Lung (tissue), 12 donors: ENCODE measurements around the gene RBP4. TPM values are rescaled to one million over a fixed set of nuclear protein-coding genes. Genes with fewer than 3 reads are reported as not detected.

Experiments
- ATAC-seq: fragments of 200-7000 bp; cut with Tn5 transposase; one replicate; pipeline ENCODE4 v1.9.1; 2020; ENCODE audit warnings: moderate number of reproducible peaks; ENCODE audit not compliant: insufficient read depth, low FRiP score
- DNase-seq, 3 donors: peaks; one replicate each; pipeline ENCODE4 v3.0.0-alpha.2; 2013 to 2017
- H3K27ac ChIP-seq, 2 donors: one replicate each; pipeline ENCODE4 v1.5.1; 2013; ENCODE audit warnings: mild to moderate bottlenecking in 2 of 2, moderate library complexity in 2 of 2, control low read depth in 1 of 2, inconsistent platforms in 1 of 2, low read depth in 1 of 2, low read length in 1 of 2
- H3K27me3 ChIP-seq, 3 donors: one replicate each; pipeline ENCODE4 v1.5.1; 2013; ENCODE audit warnings: low read length in 2 of 3; ENCODE audit not compliant: control insufficient read depth in 3 of 3, insufficient read depth in 3 of 3
- H3K36me3 ChIP-seq, 4 donors: one replicate each; pipeline ENCODE4 v1.5.1; 2013; ENCODE audit warnings: low read length in 4 of 4, mild to moderate bottlenecking in 1 of 4, moderate library complexity in 1 of 4; ENCODE audit not compliant: control insufficient read depth in 4 of 4, insufficient read depth in 4 of 4
- H3K4me1 ChIP-seq, 5 donors: one replicate each; pipeline ENCODE4 v1.5.1; 2013; ENCODE audit warnings: low read length in 5 of 5, mild to moderate bottlenecking in 2 of 5, moderate library complexity in 1 of 5; ENCODE audit not compliant: control insufficient read depth in 5 of 5, insufficient read depth in 5 of 5
- H3K4me3 ChIP-seq: one replicate; pipeline ENCODE4 v1.5.1; 2013; ENCODE audit warnings: mild to moderate bottlenecking, control low read depth, moderate library complexity
- H3K9ac ChIP-seq, 2 donors: one replicate each; pipeline ENCODE4 v1.5.1; 2013; ENCODE audit warnings: low read length in 2 of 2, control low read depth in 1 of 2; ENCODE audit not compliant: insufficient read depth in 1 of 2
- H3K9me3 ChIP-seq, 4 donors: one replicate each; pipeline ENCODE4 v1.5.1; 2013; ENCODE audit warnings: low read length in 3 of 4, mild to moderate bottlenecking in 1 of 4, moderate library complexity in 1 of 4; ENCODE audit not compliant: control insufficient read depth in 4 of 4, insufficient read depth in 3 of 4
- WGBS, 2 donors: extraction: QIAGEN DNeasy Blood & Tissue Kit; methylation state at CpG; one replicate each; pipeline ENCODE4 v1.1.7; 2013; 5-methylcytosine and 5-hydroxymethylcytosine counted together
- polyA plus RNA-seq, 2 donors: library from polyadenylated mRNA; stranded (reverse); fragments of 200-250 nt; gene quantifications; one replicate each; pipeline ENCODE4 v1.2.1, GENCODE V29; 2013
- total RNA-seq, 2 donors: library from RNA; depleted of rRNA in 1 of 2; stranded (reverse); fragments of >200 nt in 1 of 2; gene quantifications; one replicate each; pipeline ENCODE4 v1.2.1, GENCODE V29; 2014 to 2021
- TF ChIP-seq, protein P1 (sequence below): IDR thresholded peaks from 2 replicates; pipeline ENCODE4 v1.5.1; 2012; ENCODE audit warnings: mild to moderate bottlenecking; ENCODE audit errors: control extremely low read depth, extremely low read depth
- donor health status: control.
- donor health status: control.
- donor health status: Bipolar disorder and iron deficiency.
- donor health status: healthy.
- donor health status: DM: yes; HTN: yes; CAD: no.

Gene RBP4
- total and polyA plus RNA-seq, 4 donors, result 7.3 to 35.4 (median 14.7) TPM; not detected in 1

GRCh38 chr10:93615576-93616235 lies 14.7 kb upstream of the RBP4 start:
- H3K9ac ChIP-seq, result no peak overlapping the region
- TF ChIP-seq, protein P1, sequence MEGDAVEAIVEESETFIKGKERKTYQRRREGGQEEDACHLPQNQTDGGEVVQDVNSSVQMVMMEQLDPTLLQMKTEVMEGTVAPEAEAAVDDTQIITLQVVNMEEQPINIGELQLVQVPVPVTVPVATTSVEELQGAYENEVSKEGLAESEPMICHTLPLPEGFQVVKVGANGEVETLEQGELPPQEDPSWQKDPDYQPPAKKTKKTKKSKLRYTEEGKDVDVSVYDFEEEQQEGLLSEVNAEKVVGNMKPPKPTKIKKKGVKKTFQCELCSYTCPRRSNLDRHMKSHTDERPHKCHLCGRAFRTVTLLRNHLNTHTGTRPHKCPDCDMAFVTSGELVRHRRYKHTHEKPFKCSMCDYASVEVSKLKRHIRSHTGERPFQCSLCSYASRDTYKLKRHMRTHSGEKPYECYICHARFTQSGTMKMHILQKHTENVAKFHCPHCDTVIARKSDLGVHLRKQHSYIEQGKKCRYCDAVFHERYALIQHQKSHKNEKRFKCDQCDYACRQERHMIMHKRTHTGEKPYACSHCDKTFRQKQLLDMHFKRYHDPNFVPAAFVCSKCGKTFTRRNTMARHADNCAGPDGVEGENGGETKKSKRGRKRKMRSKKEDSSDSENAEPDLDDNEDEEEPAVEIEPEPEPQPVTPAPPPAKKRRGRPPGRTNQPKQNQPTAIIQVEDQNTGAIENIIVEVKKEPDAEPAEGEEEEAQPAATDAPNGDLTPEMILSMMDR, result no peak
- peaks cover 0 to 10% (median 2%) of the 10 kb centered on the region in 3 donors for H3K27me3 ChIP-seq
- H3K4me3 ChIP-seq, result no peak overlapping the region
- WGBS, 2 donors, result 22 to 59% methylated on average over 9 of the region's 9 CpGs
- no peaks in the 10 kb centered on the region for H3K4me1 ChIP-seq
- H3K36me3 ChIP-seq, result no peaks in the 10 kb centered on the region
- DNase-seq (no peak), ATAC-seq (no peak)
- H3K27ac ChIP-seq, result no peak overlapping the region
- H3K9me3 ChIP-seq, result no peaks in the 10 kb centered on the region

DNA sequence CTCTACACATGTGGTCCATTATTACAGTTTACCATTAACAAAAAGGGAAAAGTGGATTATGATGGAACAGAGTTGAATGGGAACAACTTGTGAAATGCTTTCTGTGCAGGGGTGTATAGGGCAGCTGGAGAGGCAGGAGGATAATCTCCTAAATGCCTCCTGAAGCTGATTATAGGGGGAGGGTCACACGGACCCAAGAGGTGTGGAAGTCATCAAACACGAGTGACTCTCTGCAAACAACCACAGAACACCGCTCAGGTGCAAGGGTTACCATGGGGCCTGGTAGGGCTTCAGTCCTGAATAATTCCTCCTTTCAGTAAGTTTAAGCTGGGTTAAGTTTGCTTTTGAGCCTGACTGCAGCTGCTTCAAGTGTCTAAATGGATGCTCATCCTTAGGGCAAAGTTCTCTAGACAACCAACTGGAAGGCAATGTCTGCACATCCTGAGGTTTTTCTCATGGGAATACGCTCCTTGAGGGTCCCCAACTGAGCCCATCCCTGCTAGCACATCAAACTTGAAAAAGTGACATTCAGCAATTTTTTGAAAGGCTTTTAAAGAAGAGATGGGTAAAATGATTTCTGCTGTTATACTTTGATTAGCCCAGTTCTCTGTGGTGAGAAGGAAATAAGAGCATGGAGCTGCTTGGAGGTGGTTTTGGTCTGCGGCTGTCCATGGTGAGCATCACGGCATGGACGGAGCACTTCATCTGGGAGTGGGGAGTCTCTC lies 13.2 kb upstream of the RBP4 start:
- Histone ChIP-seq H3K27ac (no peak overlapping the region), H3K4me1 (no peaks in the 10 kb centered on the region), H3K9me3 (no peaks in the 10 kb centered on the region), H3K4me3 (no peak overlapping the region), H3K9ac (no peak overlapping the region), H3K36me3 (no peaks in the 10 kb centered on the region), H3K27me3 (peaks cover 0 to 7% (median 2%) of the 10 kb centered on the region in 3 donors)
- 87 to 94% methylated on average over 7 of the region's 7 CpGs for WGBS, 2 donors
- ATAC-seq (no peak), DNase-seq (no peak)
- TF ChIP-seq, protein P1, result no peak

GRCh38 chr10:93613126-93613525 lies 12.1 kb upstream of the RBP4 start:
- Histone ChIP-seq H3K27ac (no peak overlapping the region), H3K9ac (no peak overlapping the region), H3K27me3 (peaks cover 0 to 7% (median 2%) of the 10 kb centered on the region in 3 donors), H3K4me1 (no peaks in the 10 kb centered on the region), H3K4me3 (no peak overlapping the region), H3K36me3 (no peaks in the 10 kb centered on the region), H3K9me3 (no peaks in the 10 kb centered on the region)
- DNase-seq (no peak), ATAC-seq (no peak)
- 80 to 91% methylated on average over 3 of the region's 3 CpGs for WGBS, 2 donors
- TF ChIP-seq, protein P1, result no peak
